IMR-90 (cell line): Measurements from ENCODE around the gene KCNN3. TPM values are rescaled to one million over a fixed set of nuclear protein-coding genes. Genes with fewer than 3 reads are reported as not detected.

Experiments
- ATAC-seq: fragments of 200-7000 bp; cut with Tn5 transposase; 2 replicates; pipeline ENCODE4 v1.9.1; 2020; ENCODE audit warnings: low read depth, mild to moderate bottlenecking, moderate library complexity
- BruUV-seq: library from RNA; stranded (reverse); fragments of 400-500 nt; replicated peaks from 2 replicates; lab custom pipeline; 2021; lab: Mats Ljungman, UMichigan
- CTCF ChIA-PET: fragments of 300-600 bp; formaldehyde crosslinking; extraction: SDS; loops from one replicate; lab custom pipeline; 2021; ENCODE audit warnings: antibody characterized with exemption; lab: Yijun Ruan, JAX
- POLR2A ChIA-PET: fragments of 300-600 bp; sonication (Branson Sonifier 250); formaldehyde crosslinking; loops from one replicate; lab custom pipeline; 2022; ENCODE audit warnings: antibody characterized with exemption; ENCODE audit not compliant: unreplicated experiment; lab: Charles Lee
- DNase-seq: peaks from one replicate; pipeline ENCODE4 v3.0.0; 2013
- H2AFZ ChIP-seq: replicated peaks from 2 replicates; pipeline ENCODE3; 2013; ENCODE audit warnings: low read length, mild to moderate bottlenecking; ENCODE audit not compliant: poor library complexity
- H2AK5ac ChIP-seq: 2 replicates; pipeline ENCODE4 v1.6.1; 2013; ENCODE audit warnings: low read depth, low read length, inconsistent platforms
- H2AK9ac ChIP-seq: replicated peaks from 2 replicates; pipeline ENCODE3; 2013; ENCODE audit warnings: mild to moderate bottlenecking, low read depth, low read length, moderate library complexity; ENCODE audit not compliant: poor library complexity
- H2BK120ac ChIP-seq: 2 replicates; pipeline ENCODE4 v1.6.1; 2013; ENCODE audit warnings: low read depth, low read length, inconsistent platforms
- H2BK15ac ChIP-seq: 3 replicates; pipeline ENCODE4 v1.6.1; 2013; ENCODE audit warnings: low read depth, low read length, inconsistent platforms
- H2BK20ac ChIP-seq: 2 replicates; pipeline ENCODE4 v1.6.1; 2013; ENCODE audit warnings: low read depth, mild to moderate bottlenecking, inconsistent platforms, low read length, moderate library complexity
- H2BK5ac ChIP-seq: 2 replicates; pipeline ENCODE4 v1.6.1; 2013; ENCODE audit warnings: mild to moderate bottlenecking, low read depth, low read length, inconsistent platforms; ENCODE audit not compliant: poor library complexity, severe bottlenecking
- H3K14ac ChIP-seq: replicated peaks from 2 replicates; pipeline ENCODE4 v1.6.1; 2013; ENCODE audit warnings: low read depth, low read length, inconsistent platforms
- H3K18ac ChIP-seq: 2 replicates; pipeline ENCODE4 v1.6.1; 2013; ENCODE audit warnings: low read depth, low read length, control low read depth
- H3K23ac ChIP-seq: 2 replicates; pipeline ENCODE4 v1.6.1; 2013; ENCODE audit warnings: low read depth, low read length, inconsistent platforms
- H3K27ac ChIP-seq: 2 replicates; pipeline ENCODE4 v1.5.1; 2013; ENCODE audit warnings: mild to moderate bottlenecking, control low read depth, low read length; ENCODE audit not compliant: insufficient read depth
- H3K27me3 ChIP-seq: 2 replicates; pipeline ENCODE4 v1.6.1; 2013; ENCODE audit warnings: low read length; ENCODE audit not compliant: control insufficient read depth, insufficient read depth
- H3K36me3 ChIP-seq: 2 replicates; pipeline ENCODE4 v1.6.1; 2013; ENCODE audit warnings: low read length, mixed read lengths; ENCODE audit not compliant: control insufficient read depth, insufficient read depth
- H3K4ac ChIP-seq: 2 replicates; pipeline ENCODE4 v1.6.1; 2013; ENCODE audit warnings: low read depth, low read length, inconsistent platforms
- H3K4me1 ChIP-seq: 2 replicates; pipeline ENCODE4 v1.6.1; 2013; ENCODE audit warnings: low read length, mixed read lengths; ENCODE audit not compliant: control insufficient read depth, insufficient read depth
- H3K4me2 ChIP-seq: 2 replicates; pipeline ENCODE4 v1.6.1; 2013; ENCODE audit warnings: low read depth, mild to moderate bottlenecking, control low read depth, low read length, moderate library complexity
- H3K4me3 ChIP-seq: 2 replicates; pipeline ENCODE4 v1.5.1; 2013; ENCODE audit warnings: low read depth, mild to moderate bottlenecking, control low read depth, low read length, moderate library complexity; ENCODE audit not compliant: insufficient read depth
- H3K56ac ChIP-seq: 2 replicates; pipeline ENCODE4 v1.6.1; 2013; ENCODE audit warnings: low read length, inconsistent platforms; ENCODE audit not compliant: insufficient read depth; ENCODE audit errors: extremely low read depth
- H3K79me1 ChIP-seq, 2 experiments: 2 replicates each; pipeline ENCODE4 v1.6.1; 2013; ENCODE audit warnings: low read length in 2 of 2, inconsistent platforms in 1 of 2, low read depth in 1 of 2
- H3K9ac ChIP-seq: 2 replicates; pipeline ENCODE4 v1.6.1; 2013; ENCODE audit warnings: low read depth, low read length, control low read depth
- H3K9me1 ChIP-seq: 2 replicates; pipeline ENCODE4 v1.6.1; 2013; ENCODE audit warnings: low read length, inconsistent platforms; ENCODE audit not compliant: insufficient read depth
- H3K9me3 ChIP-seq: 2 replicates; pipeline ENCODE4 v1.6.1; 2013; ENCODE audit warnings: low read length; ENCODE audit not compliant: control insufficient read depth, insufficient read depth
- H4K20me1 ChIP-seq: 2 replicates; pipeline ENCODE4 v1.6.1; 2013; ENCODE audit warnings: low read length, inconsistent platforms; ENCODE audit not compliant: insufficient read depth
- H4K5ac ChIP-seq: 2 replicates; pipeline ENCODE4 v1.6.1; 2013; ENCODE audit warnings: mild to moderate bottlenecking, low read depth, low read length, control low read depth
- H4K8ac ChIP-seq, 2 experiments: 2 replicates each; pipeline ENCODE4 v1.6.1; 2013; ENCODE audit warnings: low read depth in 2 of 2, low read length in 2 of 2, control low read depth in 1 of 2, inconsistent platforms in 1 of 2
- H4K91ac ChIP-seq: 2 replicates; pipeline ENCODE4 v1.6.1; 2013; ENCODE audit warnings: low read depth, low read length, inconsistent platforms; ENCODE audit not compliant: insufficient read depth
- BHLHE40 ChIP-seq: fragments of 150-350 bp; IDR thresholded peaks from 2 replicates; pipeline ENCODE4 v1.6.1; 2016; ENCODE audit warnings: mild to moderate bottlenecking, low read depth, low read length
- CHD1 ChIP-seq: IDR thresholded peaks from 2 replicates; pipeline ENCODE4 v1.6.1; 2012; ENCODE audit warnings: low read depth, low read length, improper control_type of control experiment
- RAD21 ChIP-seq: IDR thresholded peaks from 2 replicates; pipeline ENCODE4 v1.6.1; 2012; ENCODE audit warnings: low read length, improper control_type of control experiment
- RCOR1 ChIP-seq: IDR thresholded peaks from 2 replicates; pipeline ENCODE4 v1.6.1; 2012; ENCODE audit warnings: mild to moderate bottlenecking, low read length, improper control_type of control experiment; ENCODE audit not compliant: insufficient replicate concordance
- RFX5 ChIP-seq: IDR thresholded peaks from 2 replicates; pipeline ENCODE4 v1.8.0; 2012; ENCODE audit warnings: low read depth, mild to moderate bottlenecking, low read length, moderate library complexity
- USF2 ChIP-seq: fragments of 150-350 bp; IDR thresholded peaks from 2 replicates; pipeline ENCODE4 v1.6.1; 2017; ENCODE audit warnings: mild to moderate bottlenecking, antibody characterized with exemption, low read length, low read depth
- WGBS, 2 experiments: methylation state at CpG; one replicate each; pipeline versions ENCODE4 v1.1.5 to v1.1.7; 2013; ENCODE audit warnings: missing lambda C conversion rate in 2 of 2; ENCODE audit not compliant: insufficient read length in 1 of 2; ENCODE audit errors: extremely low coverage in 2 of 2; 5-methylcytosine and 5-hydroxymethylcytosine counted together
- dilution Hi-C: fragments of 300-500 bp; cut with HindIII; formaldehyde crosslinking; loops from one replicate; pipeline ENCODE4 v1.14.3; 2018; ENCODE audit warnings: low sequenced_read_pairs; ENCODE audit not compliant: unreplicated experiment
- in situ Hi-C: fragments of 300-500 bp; cut with MboI; formaldehyde crosslinking; loops from 3 replicates; pipeline ENCODE4 v1.14.3; 2019; ENCODE audit warnings: low sequenced_read_pairs, inconsistent platforms, mixed read lengths
- intact Hi-C: fragments of 100-400 bp; cut with micrococcal nuclease; formaldehyde crosslinking; loops from 2 replicates; pipeline ENCODE4 v1.10.0; 2022
- polyA plus RNA-seq, 3 experiments: library from polyadenylated mRNA; depleted of rRNA; stranded (reverse); fragments of >200 nt; gene quantifications; 2 replicates each; pipeline ENCODE4 v1.2.3, GENCODE V29; 2012; ENCODE audit warnings: low replicate concordance in 1 of 3
- total RNA-seq: library from RNA; depleted of rRNA; stranded (reverse); fragments of >200 nt; gene quantifications from 2 replicates; pipeline ENCODE4 v1.2.3, GENCODE V29; 2012

KCNN3 gene
- total and polyA plus RNA-seq, 2 of the 4 experiments (the other 2 are of a cell fraction): 0.02 TPM; not detected in 1

GRCh38 chr1:154769193-154769895, 100.7 kb downstream of the KCNN3 start:
- no peak overlapping the region for H3K14ac ChIP-seq
- dilution Hi-C loops: no loop called here
- no peak overlapping the region for H3K4ac ChIP-seq
- no peaks in the 10 kb centered on the region for H3K9me3 ChIP-seq
- no peak overlapping the region for H2BK20ac ChIP-seq
- CTCF ChIA-PET: interaction anchor here (0.6 kb wide), 1 partner anchor 124 kb away, joined by 3 read pairs; no protein-coding TSS in a partner anchor
- no peaks in the 10 kb centered on the region for H3K36me3 ChIP-seq
- no CpG with 5 or more reads among the region's 5 CpGs for WGBS, 2 experiments
- H4K91ac ChIP-seq: no peak overlapping the region
- no peaks in the 10 kb centered on the region for H3K9me1 ChIP-seq
- H4K20me1 ChIP-seq: no peaks in the 10 kb centered on the region
- no peak overlapping the region for H4K8ac ChIP-seq
- no peak overlapping the region for H3K23ac ChIP-seq
- H3K4me1 ChIP-seq: peaks cover 4% of the 10 kb centered on the region; the same call in 1 of the 2 replicates
- TF ChIP-seq RFX5 (no peak), RAD21 (no peak), USF2 (no peak), RCOR1 (no peak), CHD1 (no peak), BHLHE40 (no peak)
- H2BK5ac ChIP-seq: no peak overlapping the region
- ATAC-seq: no peak
- intact Hi-C loops: loop anchor here (5.0 to 10.0 kb wide), 2 partner anchors 75 to 93 kb away; no protein-coding TSS in a partner anchor
- H4K5ac ChIP-seq: no peak overlapping the region
- no peak overlapping the region for H2AK5ac ChIP-seq
- in situ Hi-C loops: no loop called here
- no peak overlapping the region for H3K27ac ChIP-seq
- H2AK9ac ChIP-seq: no peak overlapping the region
- BruUV-seq: no TSS peak
- no peak overlapping the region for H3K9ac ChIP-seq
- no peak overlapping the region for H3K56ac ChIP-seq
- no peak overlapping the region for H2BK15ac ChIP-seq
- no peak overlapping the region for H3K18ac ChIP-seq
- no peak overlapping the region for H3K4me2 ChIP-seq
- DNase-seq: no peak
- no peak overlapping the region for H2AFZ ChIP-seq
- peaks cover 60% of the 10 kb centered on the region for H3K27me3 ChIP-seq
- POLR2A ChIA-PET: no interaction called here
- no peak overlapping the region for H3K4me3 ChIP-seq
- H3K79me1 ChIP-seq: no peaks in the 10 kb centered on the region
- H2BK120ac ChIP-seq: no peak overlapping the region
